B cell (primary cell): Measurements from ENCODE around the gene FTO.

ENCODE experiments used
- CTCF ChIP-seq: fragments of 200-600 bp; IDR thresholded peaks from one replicate; pipeline ENCODE4 v1.8.0; 2022; ENCODE audit warnings: antibody characterized with exemption, mild to moderate bottlenecking
- EZH2 ChIP-seq: IDR thresholded peaks from 2 replicates; pipeline ENCODE4 v1.6.1; 2012; ENCODE audit warnings: borderline replicate concordance, low read depth, mild to moderate bottlenecking, moderate library complexity, low read length; ENCODE audit not compliant: insufficient read depth, poor library complexity, severe bottlenecking

GRCh38 chr16:54076006-54076504 lies 372.1 kb downstream of the FTO start:
- TF ChIP-seq CTCF, result no peak
- no peak for TF ChIP-seq EZH2
